ENCODE data around the gene ABCA7. TPM values are rescaled to one million over a fixed set of nuclear protein-coding genes. Genes with fewer than 3 reads are reported as not detected.

The ABCA7 gene
- total and polyA plus RNA-seq, 4 donors, result 3.0 to 60.9 (median 4.8) TPM

DNA sequence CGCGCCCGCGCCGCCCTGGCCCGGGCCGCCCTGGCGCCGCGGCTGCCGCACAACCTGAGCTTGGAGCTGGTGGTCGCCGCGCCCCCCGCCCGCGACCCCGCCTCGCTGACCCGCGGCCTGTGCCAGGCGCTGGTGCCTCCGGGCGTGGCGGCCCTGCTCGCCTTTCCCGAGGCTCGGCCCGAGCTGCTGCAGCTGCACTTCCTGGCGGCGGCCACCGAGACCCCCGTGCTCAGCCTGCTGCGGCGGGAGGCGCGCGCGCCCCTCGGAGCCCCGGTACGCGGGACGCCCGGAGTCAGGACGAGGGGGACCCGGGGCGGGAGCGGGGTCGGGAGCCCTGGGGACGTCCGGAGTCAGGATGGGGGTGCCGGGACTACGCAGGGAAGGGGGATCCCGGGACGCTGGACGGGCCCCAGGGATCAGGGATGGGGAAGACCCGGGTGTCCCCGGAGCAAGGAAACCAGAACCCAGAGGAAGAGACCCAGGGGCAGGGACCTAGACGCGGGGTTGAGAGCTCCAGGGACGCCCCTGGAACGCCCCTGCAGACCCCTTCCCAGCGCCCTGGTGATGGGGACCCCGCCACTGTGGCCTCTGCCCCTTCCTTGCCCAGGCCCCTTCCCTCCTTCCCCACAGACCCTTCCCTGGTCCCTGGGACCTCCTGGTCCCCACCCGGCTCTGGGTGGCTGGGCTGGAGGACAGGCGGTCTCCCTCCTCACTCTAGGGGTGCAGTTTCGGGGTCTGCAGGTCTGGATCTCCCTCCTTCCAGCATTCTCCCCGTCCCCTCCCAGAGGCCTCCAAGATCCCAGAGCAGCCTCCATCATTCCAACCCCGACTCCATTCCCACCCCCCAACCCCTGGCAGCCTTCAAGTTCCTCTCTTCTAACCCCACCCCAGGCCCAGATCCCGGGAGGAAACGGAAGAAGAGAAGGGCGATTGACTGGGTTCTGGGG is 39.0 kb upstream of the ABCA7 start:
- no peak for DNase-seq (ENCODE audit: low spot score)
- peaks cover 3 to 17% (median 12%) of the 10 kb centered on the region in 4 donors for H3K4me1 ChIP-seq (ENCODE audit: control insufficient read depth in 4 of 4, insufficient read depth in 4 of 4, low read length in 3 of 4)
- TF ChIP-seq SP1 (IDR thresholded peaks at IDR 0.05) (no peak), TAF1 (conservative IDR thresholded peaks at IDR 0.05) (no peak), HNF4A (conservative IDR thresholded peaks at IDR 0.05) (no peak), ATF3 (IDR thresholded peaks at IDR 0.05) (no peak), GABPA (IDR thresholded peaks at IDR 0.05 in 1 of 2, conservative IDR thresholded peaks at IDR 0.05 in 1 of 2) (no peak), FOXA1 (IDR thresholded peaks at IDR 0.05) (no peak), YY1 (IDR thresholded peaks at IDR 0.05) (no peak), FOXA2 (IDR thresholded peaks at IDR 0.05) (no peak), RXRA (IDR thresholded peaks at IDR 0.05) (no peak), JUND (IDR thresholded peaks at IDR 0.05) (no peak), MAX (IDR thresholded peaks at IDR 0.05) (no peak), NR2F2 (IDR thresholded peaks at IDR 0.05) (no peak), HNF4G (IDR thresholded peaks at IDR 0.05) (no peak), EGR1 (IDR thresholded peaks at IDR 0.05; ENCODE audit: low read depth in 2 of 2) (no peak)
- TF ChIP-seq, protein P1, sequence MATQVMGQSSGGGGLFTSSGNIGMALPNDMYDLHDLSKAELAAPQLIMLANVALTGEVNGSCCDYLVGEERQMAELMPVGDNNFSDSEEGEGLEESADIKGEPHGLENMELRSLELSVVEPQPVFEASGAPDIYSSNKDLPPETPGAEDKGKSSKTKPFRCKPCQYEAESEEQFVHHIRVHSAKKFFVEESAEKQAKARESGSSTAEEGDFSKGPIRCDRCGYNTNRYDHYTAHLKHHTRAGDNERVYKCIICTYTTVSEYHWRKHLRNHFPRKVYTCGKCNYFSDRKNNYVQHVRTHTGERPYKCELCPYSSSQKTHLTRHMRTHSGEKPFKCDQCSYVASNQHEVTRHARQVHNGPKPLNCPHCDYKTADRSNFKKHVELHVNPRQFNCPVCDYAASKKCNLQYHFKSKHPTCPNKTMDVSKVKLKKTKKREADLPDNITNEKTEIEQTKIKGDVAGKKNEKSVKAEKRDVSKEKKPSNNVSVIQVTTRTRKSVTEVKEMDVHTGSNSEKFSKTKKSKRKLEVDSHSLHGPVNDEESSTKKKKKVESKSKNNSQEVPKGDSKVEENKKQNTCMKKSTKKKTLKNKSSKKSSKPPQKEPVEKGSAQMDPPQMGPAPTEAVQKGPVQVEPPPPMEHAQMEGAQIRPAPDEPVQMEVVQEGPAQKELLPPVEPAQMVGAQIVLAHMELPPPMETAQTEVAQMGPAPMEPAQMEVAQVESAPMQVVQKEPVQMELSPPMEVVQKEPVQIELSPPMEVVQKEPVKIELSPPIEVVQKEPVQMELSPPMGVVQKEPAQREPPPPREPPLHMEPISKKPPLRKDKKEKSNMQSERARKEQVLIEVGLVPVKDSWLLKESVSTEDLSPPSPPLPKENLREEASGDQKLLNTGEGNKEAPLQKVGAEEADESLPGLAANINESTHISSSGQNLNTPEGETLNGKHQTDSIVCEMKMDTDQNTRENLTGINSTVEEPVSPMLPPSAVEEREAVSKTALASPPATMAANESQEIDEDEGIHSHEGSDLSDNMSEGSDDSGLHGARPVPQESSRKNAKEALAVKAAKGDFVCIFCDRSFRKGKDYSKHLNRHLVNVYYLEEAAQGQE (IDR thresholded peaks at IDR 0.05), result no peak
- TF ChIP-seq, protein P2, sequence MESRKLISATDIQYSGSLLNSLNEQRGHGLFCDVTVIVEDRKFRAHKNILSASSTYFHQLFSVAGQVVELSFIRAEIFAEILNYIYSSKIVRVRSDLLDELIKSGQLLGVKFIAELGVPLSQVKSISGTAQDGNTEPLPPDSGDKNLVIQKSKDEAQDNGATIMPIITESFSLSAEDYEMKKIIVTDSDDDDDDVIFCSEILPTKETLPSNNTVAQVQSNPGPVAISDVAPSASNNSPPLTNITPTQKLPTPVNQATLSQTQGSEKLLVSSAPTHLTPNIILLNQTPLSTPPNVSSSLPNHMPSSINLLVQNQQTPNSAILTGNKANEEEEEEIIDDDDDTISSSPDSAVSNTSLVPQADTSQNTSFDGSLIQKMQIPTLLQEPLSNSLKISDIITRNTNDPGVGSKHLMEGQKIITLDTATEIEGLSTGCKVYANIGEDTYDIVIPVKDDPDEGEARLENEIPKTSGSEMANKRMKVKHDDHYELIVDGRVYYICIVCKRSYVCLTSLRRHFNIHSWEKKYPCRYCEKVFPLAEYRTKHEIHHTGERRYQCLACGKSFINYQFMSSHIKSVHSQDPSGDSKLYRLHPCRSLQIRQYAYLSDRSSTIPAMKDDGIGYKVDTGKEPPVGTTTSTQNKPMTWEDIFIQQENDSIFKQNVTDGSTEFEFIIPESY (IDR thresholded peaks at IDR 0.05), result no peak
- WGBS, result 6% methylated on average over 73 of the region's 73 CpGs
- no peaks in the 10 kb centered on the region for H3K9me3 ChIP-seq (ENCODE audit: control insufficient read depth in 4 of 4, low read length in 3 of 4)
- no peaks in the 10 kb centered on the region for H3K36me3 ChIP-seq (ENCODE audit: control insufficient read depth in 4 of 4, insufficient read depth in 3 of 4, low read depth in 1 of 4, low read length in 3 of 4)
- H3K27ac ChIP-seq (ENCODE audit: low read depth in 1 of 2, low read length in 2 of 2), result no peak overlapping the region
- peaks cover 0 to 4% (median 3%) of the 10 kb centered on the region in 4 donors for H3K27me3 ChIP-seq (ENCODE audit: control insufficient read depth in 4 of 4, insufficient read depth in 4 of 4, low read length in 3 of 4)
- peak overlapping the region in 1 of 3 donors; percentile 26 for H3K4me3 ChIP-seq (ENCODE audit: low read depth in 1 of 3, low read length in 3 of 3)
- H3K9ac ChIP-seq (ENCODE audit: low read depth in 1 of 2, low read length in 2 of 2), result no peak overlapping the region
